ENCODE data around the gene PITRM1.
"Not testable (repeated sequence)": the region's sequence is repeated elsewhere in the genome, so short reads cannot be mapped to it uniquely, and the experiment has no call there.

PITRM1 gene, protein sequence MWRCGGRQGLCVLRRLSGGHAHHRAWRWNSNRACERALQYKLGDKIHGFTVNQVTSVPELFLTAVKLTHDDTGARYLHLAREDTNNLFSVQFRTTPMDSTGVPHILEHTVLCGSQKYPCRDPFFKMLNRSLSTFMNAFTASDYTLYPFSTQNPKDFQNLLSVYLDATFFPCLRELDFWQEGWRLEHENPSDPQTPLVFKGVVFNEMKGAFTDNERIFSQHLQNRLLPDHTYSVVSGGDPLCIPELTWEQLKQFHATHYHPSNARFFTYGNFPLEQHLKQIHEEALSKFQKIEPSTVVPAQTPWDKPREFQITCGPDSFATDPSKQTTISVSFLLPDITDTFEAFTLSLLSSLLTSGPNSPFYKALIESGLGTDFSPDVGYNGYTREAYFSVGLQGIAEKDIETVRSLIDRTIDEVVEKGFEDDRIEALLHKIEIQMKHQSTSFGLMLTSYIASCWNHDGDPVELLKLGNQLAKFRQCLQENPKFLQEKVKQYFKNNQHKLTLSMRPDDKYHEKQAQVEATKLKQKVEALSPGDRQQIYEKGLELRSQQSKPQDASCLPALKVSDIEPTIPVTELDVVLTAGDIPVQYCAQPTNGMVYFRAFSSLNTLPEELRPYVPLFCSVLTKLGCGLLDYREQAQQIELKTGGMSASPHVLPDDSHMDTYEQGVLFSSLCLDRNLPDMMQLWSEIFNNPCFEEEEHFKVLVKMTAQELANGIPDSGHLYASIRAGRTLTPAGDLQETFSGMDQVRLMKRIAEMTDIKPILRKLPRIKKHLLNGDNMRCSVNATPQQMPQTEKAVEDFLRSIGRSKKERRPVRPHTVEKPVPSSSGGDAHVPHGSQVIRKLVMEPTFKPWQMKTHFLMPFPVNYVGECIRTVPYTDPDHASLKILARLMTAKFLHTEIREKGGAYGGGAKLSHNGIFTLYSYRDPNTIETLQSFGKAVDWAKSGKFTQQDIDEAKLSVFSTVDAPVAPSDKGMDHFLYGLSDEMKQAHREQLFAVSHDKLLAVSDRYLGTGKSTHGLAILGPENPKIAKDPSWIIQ

DNA sequence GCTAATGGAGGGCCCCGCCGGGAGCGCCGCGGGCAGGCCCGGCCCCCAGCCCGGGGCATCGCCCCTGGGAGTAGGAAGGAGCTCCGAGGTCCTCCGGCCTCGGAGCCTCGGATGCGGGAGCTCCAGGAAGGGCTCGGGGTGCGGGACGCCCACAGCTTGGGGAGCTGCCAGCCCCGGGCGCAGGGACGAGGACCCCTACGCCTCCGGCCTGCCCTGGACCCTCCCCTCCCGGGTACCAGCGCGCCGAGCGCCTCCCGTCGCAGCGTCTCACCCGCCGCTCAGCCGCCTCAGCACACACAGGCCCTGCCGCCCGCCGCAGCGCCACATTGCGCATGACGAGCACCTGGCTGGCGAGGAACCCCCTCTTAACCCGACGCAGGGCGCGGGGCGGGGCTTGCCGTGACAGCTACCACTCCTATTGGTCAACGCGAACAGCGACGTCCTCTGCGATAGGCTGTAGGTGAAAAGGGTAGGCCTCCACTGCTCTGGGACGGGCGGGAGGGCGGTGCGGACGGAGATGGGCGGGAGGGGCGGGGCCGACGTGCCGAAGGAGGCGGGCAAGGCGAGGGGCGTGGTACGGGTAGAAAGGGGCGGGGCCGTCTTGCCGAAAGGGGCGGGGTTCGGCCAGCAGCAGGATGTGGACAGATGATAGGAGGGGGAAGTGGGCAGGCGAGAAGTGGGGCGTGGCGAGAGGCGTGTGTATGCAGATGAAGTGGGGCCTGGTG lies at the start of gene PITRM1:
Gene PITRM1, minus strand, starts transcription at position 337 of the 725 bp plus-strand sequence. Its CDS starts 10 bp downstream, at position 327.
- H3K4me3 ChIP-seq (replicated peaks; ENCODE audit: low read depth, low read length): peak within 1 kb of the TSS; percentile 70
- TF ChIP-seq CTCF (IDR thresholded peaks at IDR 0.05; ENCODE audit: low read depth, low read length, missing control alignments): no peak
- DNase-seq (ENCODE audit: extremely low read depth, low read depth): peak; percentile 96

DNA sequence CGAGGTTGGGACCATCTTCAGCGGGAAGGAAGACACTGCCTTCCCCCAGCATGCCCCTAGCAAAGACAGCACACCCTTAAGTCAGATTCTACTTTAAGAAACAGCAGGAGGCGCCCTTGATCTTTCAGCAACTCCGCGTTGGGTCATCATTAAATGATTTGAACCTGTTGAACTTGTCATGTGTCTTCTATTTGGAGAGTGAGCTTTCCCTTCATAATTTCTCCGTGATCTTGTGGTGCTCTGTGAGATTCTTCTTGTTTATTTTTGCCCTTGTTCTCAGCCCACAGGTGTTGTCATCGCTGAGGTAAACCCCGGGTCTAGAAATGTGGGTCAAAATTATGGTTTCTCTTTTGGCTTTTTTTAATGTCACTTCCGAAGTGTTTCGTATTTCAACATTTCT lies 49.5 kb upstream of the PITRM1 start:
- no peak overlapping the region for H3K4me3 ChIP-seq (replicated peaks; ENCODE audit: low read depth, low read length)
- no peak for DNase-seq (ENCODE audit: extremely low read depth, low read depth)
- TF ChIP-seq CTCF (IDR thresholded peaks at IDR 0.05; ENCODE audit: low read depth, low read length, missing control alignments): peak; percentile 4

- not testable (repeated sequence) for H3K4me3 ChIP-seq (replicated peaks; ENCODE audit: low read depth, low read length); DNase-seq (ENCODE audit: extremely low read depth, low read depth)
Measured at GRCh38 chr10:3221601-3222000, 49.0 kb upstream of the PITRM1 start.

DNA sequence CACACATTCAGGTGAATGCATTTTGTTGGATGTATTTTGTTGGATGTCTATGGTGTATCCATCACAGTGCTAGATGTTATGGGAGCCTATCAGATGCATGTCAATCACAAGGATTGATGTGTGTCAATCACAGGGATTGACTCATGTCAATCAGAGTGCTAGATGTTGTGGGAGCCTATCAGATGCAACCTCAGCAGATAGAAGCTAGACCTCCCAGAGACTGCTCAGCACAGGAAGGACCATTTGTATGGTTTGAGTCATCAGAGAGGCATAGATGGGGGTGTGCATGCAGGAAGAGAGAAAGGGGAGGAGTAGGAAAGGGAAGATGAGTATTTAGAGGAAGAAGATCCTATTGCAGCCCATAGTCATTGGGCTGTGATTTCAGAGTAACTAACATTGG lies 48.3 kb upstream of the PITRM1 start:
- no peak overlapping the region for H3K4me3 ChIP-seq (replicated peaks; ENCODE audit: low read depth, low read length)
- TF ChIP-seq CTCF (IDR thresholded peaks at IDR 0.05; ENCODE audit: low read depth, low read length, missing control alignments): no peak
- no peak for DNase-seq (ENCODE audit: extremely low read depth, low read depth)

DNA sequence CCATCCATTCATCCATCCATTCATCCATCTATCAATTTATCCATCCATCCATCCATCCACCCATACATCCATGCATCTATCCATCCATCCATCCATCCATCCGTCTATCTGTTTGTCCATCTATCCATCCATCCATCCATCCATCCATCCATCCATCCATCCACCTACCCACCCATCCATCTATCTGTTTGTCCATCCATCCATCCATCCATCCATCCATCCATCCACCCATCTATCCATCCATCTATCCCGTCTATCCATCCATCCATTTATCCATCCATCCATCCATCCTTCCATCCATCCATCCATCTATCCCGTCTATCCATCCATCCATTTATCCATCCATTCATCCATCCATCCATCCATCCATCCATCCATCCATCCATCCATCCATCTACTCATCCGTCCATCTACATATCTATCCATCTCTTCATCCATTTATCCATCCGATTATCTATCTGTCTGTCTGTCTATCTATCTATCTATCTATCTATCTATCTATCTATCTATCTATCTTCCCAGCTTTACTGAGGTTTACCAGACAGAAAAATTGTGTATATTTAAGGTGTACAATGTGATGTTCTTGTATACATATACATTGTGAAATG lies 46.5 kb upstream of the PITRM1 start:
- H3K4me3 ChIP-seq (replicated peaks; ENCODE audit: low read depth, low read length); DNase-seq (ENCODE audit: extremely low read depth, low read depth): not testable (repeated sequence)

DNA sequence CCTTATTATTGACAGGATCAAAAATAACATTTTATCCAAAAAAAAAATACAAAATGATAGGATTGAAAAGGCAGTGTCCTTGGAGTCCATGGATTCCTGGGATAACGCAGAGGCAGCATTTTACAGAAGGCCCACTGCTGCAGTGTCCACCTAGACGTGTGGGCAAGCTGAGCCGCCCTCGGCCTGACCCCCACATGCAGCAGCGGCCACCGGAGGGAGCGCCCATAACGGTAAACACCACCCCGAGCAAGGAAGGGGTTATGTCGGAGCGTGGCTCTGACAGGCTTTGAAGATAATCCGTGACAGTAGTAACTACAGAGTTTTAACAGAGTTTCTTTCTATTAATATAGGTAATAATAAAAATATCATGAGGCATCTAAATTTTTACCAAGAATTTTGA lies 45.3 kb upstream of the PITRM1 start:
- no peak overlapping the region for H3K4me3 ChIP-seq (replicated peaks; ENCODE audit: low read depth, low read length)
- no peak for TF ChIP-seq CTCF (IDR thresholded peaks at IDR 0.05; ENCODE audit: low read depth, low read length, missing control alignments)
- DNase-seq (ENCODE audit: extremely low read depth, low read depth): no peak

DNA sequence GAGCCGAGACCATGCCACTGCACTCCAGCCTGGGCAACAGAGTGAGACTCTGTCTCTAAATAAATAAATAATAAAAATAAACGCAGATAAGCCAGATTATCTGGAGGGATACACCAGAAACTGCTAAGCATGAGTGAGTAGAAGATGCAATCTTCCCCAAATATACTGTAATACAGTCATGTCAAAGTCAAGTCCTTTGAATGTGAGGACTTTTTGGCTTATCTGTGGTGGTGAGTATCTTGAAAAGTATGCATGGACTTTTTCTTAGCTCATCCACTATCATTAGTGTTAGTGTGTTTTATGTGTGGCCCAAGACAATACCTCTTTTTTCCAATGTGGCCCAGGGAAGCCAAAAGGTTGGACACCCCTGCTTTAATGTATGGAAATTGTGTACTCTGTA lies 44.7 kb upstream of the PITRM1 start:
- no peak for DNase-seq (ENCODE audit: extremely low read depth, low read depth)
- TF ChIP-seq CTCF (IDR thresholded peaks at IDR 0.05; ENCODE audit: low read depth, low read length, missing control alignments): no peak

More for the DNA sequence above, 44.7 kb upstream of the PITRM1 start:
- no peak overlapping the region for H3K4me3 ChIP-seq (replicated peaks; ENCODE audit: low read depth, low read length)

All from HFF-Myc (cell line).